ENCODE data around the gene GSS.
"Not testable (repeated sequence)": the region's sequence is repeated elsewhere in the genome, so short reads cannot be mapped to it uniquely, and the experiment has no call there.

GSS gene

GRCh38 chr20:34892671-34893070 is 62.9 kb downstream of the GSS start:
- peaks cover 0 to 12% (median 3%) of the 10 kb centered on the region in 5 donors for H3K36me3 ChIP-seq (ENCODE audit: control insufficient read depth in 5 of 5, insufficient read depth in 5 of 5, low read length in 5 of 5)
- no peak overlapping the region for H3K4me3 ChIP-seq (ENCODE audit: low read depth in 1 of 5, low read length in 5 of 5)
- peaks cover 0 to 55% (median 28%) of the 10 kb centered on the region in 5 donors for H3K4me1 ChIP-seq (ENCODE audit: control insufficient read depth in 5 of 5, insufficient read depth in 5 of 5, low read length in 5 of 5)
- H3K9ac ChIP-seq (ENCODE audit: low read length in 5 of 5), result peak overlapping the region in 2 of 5 donors; percentile 30 to 46
- no peaks in the 10 kb centered on the region for H3K27me3 ChIP-seq (ENCODE audit: control insufficient read depth in 5 of 5, insufficient read depth in 4 of 5, low read length in 5 of 5)
- peak overlapping the region; percentile 86 for H3K27ac ChIP-seq (ENCODE audit: low read depth, low read length)
- no peaks in the 10 kb centered on the region for H3K9me3 ChIP-seq (ENCODE audit: control insufficient read depth in 5 of 5, low read length in 5 of 5)

GRCh38 chr20:34891166-34892062 is 64.2 kb downstream of the GSS start:
- H3K36me3 ChIP-seq (ENCODE audit: control insufficient read depth in 5 of 5, insufficient read depth in 5 of 5, low read length in 5 of 5), result peaks cover 0 to 18% (median 3%) of the 10 kb centered on the region in 5 donors
- H3K27me3 ChIP-seq (ENCODE audit: control insufficient read depth in 5 of 5, insufficient read depth in 4 of 5, low read length in 5 of 5), result no peaks in the 10 kb centered on the region
- no peak overlapping the region for H3K9ac ChIP-seq (ENCODE audit: low read length in 5 of 5)
- H3K4me3 ChIP-seq (ENCODE audit: low read depth in 1 of 5, low read length in 5 of 5), result no peak overlapping the region
- peak overlapping the region; percentile 86 for H3K27ac ChIP-seq (ENCODE audit: low read depth, low read length)
- H3K9me3 ChIP-seq (ENCODE audit: control insufficient read depth in 5 of 5, low read length in 5 of 5), result no peaks in the 10 kb centered on the region
- H3K4me1 ChIP-seq (ENCODE audit: control insufficient read depth in 5 of 5, insufficient read depth in 5 of 5, low read length in 5 of 5), result peaks cover 0 to 55% (median 28%) of the 10 kb centered on the region in 5 donors

- no peak overlapping the region for H3K4me3 ChIP-seq (ENCODE audit: low read depth in 1 of 5, low read length in 5 of 5)
- no peak overlapping the region for H3K9ac ChIP-seq (ENCODE audit: low read length in 5 of 5)
- H3K36me3 ChIP-seq (ENCODE audit: control insufficient read depth in 5 of 5, insufficient read depth in 5 of 5, low read length in 5 of 5), result peaks cover 12 to 32% (median 18%) of the 10 kb centered on the region in 5 donors
- H3K27ac ChIP-seq (ENCODE audit: low read depth, low read length), result peak overlapping the region; percentile 38
- no peaks in the 10 kb centered on the region for H3K9me3 ChIP-seq (ENCODE audit: control insufficient read depth in 5 of 5, low read length in 5 of 5)
- no peaks in the 10 kb centered on the region for H3K27me3 ChIP-seq (ENCODE audit: control insufficient read depth in 5 of 5, insufficient read depth in 4 of 5, low read length in 5 of 5)
- peaks cover 0 to 58% (median 22%) of the 10 kb centered on the region in 5 donors for H3K4me1 ChIP-seq (ENCODE audit: control insufficient read depth in 5 of 5, insufficient read depth in 5 of 5, low read length in 5 of 5)
Observed at GRCh38 chr20:34888468-34888867, 67.1 kb downstream of the GSS start.

- Histone ChIP-seq H3K36me3 (ENCODE audit: control insufficient read depth in 5 of 5, insufficient read depth in 5 of 5, low read length in 5 of 5) (peaks cover 20 to 39% (median 27%) of the 10 kb centered on the region in 5 donors), H3K4me3 (ENCODE audit: low read depth in 1 of 5, low read length in 5 of 5) (no peak overlapping the region), H3K9me3 (ENCODE audit: control insufficient read depth in 5 of 5, low read length in 5 of 5) (no peaks in the 10 kb centered on the region), H3K27ac (ENCODE audit: low read depth, low read length) (peak overlapping the region; percentile 33), H3K9ac (ENCODE audit: low read length in 5 of 5) (no peak overlapping the region), H3K4me1 (ENCODE audit: control insufficient read depth in 5 of 5, insufficient read depth in 5 of 5, low read length in 5 of 5) (peaks cover 0 to 60% (median 20%) of the 10 kb centered on the region in 5 donors), H3K27me3 (ENCODE audit: control insufficient read depth in 5 of 5, insufficient read depth in 4 of 5, low read length in 5 of 5) (no peaks in the 10 kb centered on the region)
Observed at GRCh38 chr20:34887023-34887422, 68.6 kb downstream of the GSS start.

- Histone ChIP-seq H3K4me3 (ENCODE audit: low read depth in 1 of 5, low read length in 5 of 5) (no peak overlapping the region), H3K27me3 (ENCODE audit: control insufficient read depth in 5 of 5, insufficient read depth in 4 of 5, low read length in 5 of 5) (no peaks in the 10 kb centered on the region), H3K27ac (ENCODE audit: low read depth, low read length) (no peak overlapping the region), H3K9me3 (ENCODE audit: control insufficient read depth in 5 of 5, low read length in 5 of 5) (no peaks in the 10 kb centered on the region), H3K9ac (ENCODE audit: low read length in 5 of 5) (no peak overlapping the region), H3K36me3 (ENCODE audit: control insufficient read depth in 5 of 5, insufficient read depth in 5 of 5, low read length in 5 of 5) (peaks cover 20 to 33% (median 27%) of the 10 kb centered on the region in 5 donors), H3K4me1 (ENCODE audit: control insufficient read depth in 5 of 5, insufficient read depth in 5 of 5, low read length in 5 of 5) (peaks cover 0 to 61% (median 14%) of the 10 kb centered on the region in 5 donors)
Observed at GRCh38 chr20:34886122-34886521, 69.5 kb downstream of the GSS start.

GRCh38 chr20:34884260-34884659 is 71.3 kb downstream of the GSS start:
- peak overlapping the region; percentile 65 for H3K27ac ChIP-seq (ENCODE audit: low read depth, low read length)
- H3K9me3 ChIP-seq (ENCODE audit: control insufficient read depth in 5 of 5, low read length in 5 of 5), result no peaks in the 10 kb centered on the region
- H3K9ac ChIP-seq (ENCODE audit: low read length in 5 of 5), result no peak overlapping the region
- no peaks in the 10 kb centered on the region for H3K27me3 ChIP-seq (ENCODE audit: control insufficient read depth in 5 of 5, insufficient read depth in 4 of 5, low read length in 5 of 5)
- H3K36me3 ChIP-seq (ENCODE audit: control insufficient read depth in 5 of 5, insufficient read depth in 5 of 5, low read length in 5 of 5), result peaks cover 20 to 30% (median 24%) of the 10 kb centered on the region in 5 donors
- peaks cover 0 to 70% (median 24%) of the 10 kb centered on the region in 5 donors for H3K4me1 ChIP-seq (ENCODE audit: control insufficient read depth in 5 of 5, insufficient read depth in 5 of 5, low read length in 5 of 5)
- H3K4me3 ChIP-seq (ENCODE audit: low read depth in 1 of 5, low read length in 5 of 5), result no peak overlapping the region

GRCh38 chr20:34883809-34884208 is 71.8 kb downstream of the GSS start:
- peaks cover 20 to 30% (median 24%) of the 10 kb centered on the region in 5 donors for H3K36me3 ChIP-seq (ENCODE audit: control insufficient read depth in 5 of 5, insufficient read depth in 5 of 5, low read length in 5 of 5)
- H3K27me3 ChIP-seq (ENCODE audit: control insufficient read depth in 5 of 5, insufficient read depth in 4 of 5, low read length in 5 of 5), result no peaks in the 10 kb centered on the region
- H3K27ac ChIP-seq (ENCODE audit: low read depth, low read length), result peak overlapping the region; percentile 65

GRCh38 chr20:34883087-34883688 is 72.4 kb downstream of the GSS start:
- peaks cover 20 to 30% (median 24%) of the 10 kb centered on the region in 5 donors for H3K36me3 ChIP-seq (ENCODE audit: control insufficient read depth in 5 of 5, insufficient read depth in 5 of 5, low read length in 5 of 5)
- peaks cover 0 to 76% (median 31%) of the 10 kb centered on the region in 5 donors for H3K4me1 ChIP-seq (ENCODE audit: control insufficient read depth in 5 of 5, insufficient read depth in 5 of 5, low read length in 5 of 5)
- no peaks in the 10 kb centered on the region for H3K27me3 ChIP-seq (ENCODE audit: control insufficient read depth in 5 of 5, insufficient read depth in 4 of 5, low read length in 5 of 5)
- H3K4me3 ChIP-seq (ENCODE audit: low read depth in 1 of 5, low read length in 5 of 5), result peak overlapping the region in 1 of 5 donors; percentile 3
- H3K27ac ChIP-seq (ENCODE audit: low read depth, low read length), result peak overlapping the region; percentile 65
- peak overlapping the region in 1 of 5 donors; percentile 33 for H3K9ac ChIP-seq (ENCODE audit: low read length in 5 of 5)
- no peaks in the 10 kb centered on the region for H3K9me3 ChIP-seq (ENCODE audit: control insufficient read depth in 5 of 5, low read length in 5 of 5)

More at GRCh38 chr20:34883809-34884208, 71.8 kb downstream of the GSS start:
- Histone ChIP-seq H3K4me3 (ENCODE audit: low read depth in 1 of 5, low read length in 5 of 5) (no peak overlapping the region), H3K4me1 (ENCODE audit: control insufficient read depth in 5 of 5, insufficient read depth in 5 of 5, low read length in 5 of 5) (peaks cover 0 to 72% (median 26%) of the 10 kb centered on the region in 5 donors), H3K9ac (ENCODE audit: low read length in 5 of 5) (peak overlapping the region in 1 of 5 donors; percentile 33), H3K9me3 (ENCODE audit: control insufficient read depth in 5 of 5, low read length in 5 of 5) (no peaks in the 10 kb centered on the region)

GRCh38 chr20:34881689-34882088 is 73.9 kb downstream of the GSS start:
- Histone ChIP-seq H3K9me3 (ENCODE audit: control insufficient read depth in 5 of 5, low read length in 5 of 5) (no peaks in the 10 kb centered on the region), H3K27ac (ENCODE audit: low read depth, low read length) (peak overlapping the region; percentile 88), H3K9ac (ENCODE audit: low read length in 5 of 5) (peak overlapping the region in 1 of 5 donors; percentile 42), H3K27me3 (ENCODE audit: control insufficient read depth in 5 of 5, insufficient read depth in 4 of 5, low read length in 5 of 5) (no peaks in the 10 kb centered on the region), H3K36me3 (ENCODE audit: control insufficient read depth in 5 of 5, insufficient read depth in 5 of 5, low read length in 5 of 5) (peaks cover 18 to 27% (median 24%) of the 10 kb centered on the region in 5 donors), H3K4me1 (ENCODE audit: control insufficient read depth in 5 of 5, insufficient read depth in 5 of 5, low read length in 5 of 5) (peaks cover 0 to 75% (median 42%) of the 10 kb centered on the region in 5 donors), H3K4me3 (ENCODE audit: low read depth in 1 of 5, low read length in 5 of 5) (no peak overlapping the region)

GRCh38 chr20:34880971-34881370 is 74.6 kb downstream of the GSS start:
- Histone ChIP-seq H3K36me3 (ENCODE audit: control insufficient read depth in 5 of 5, insufficient read depth in 5 of 5, low read length in 5 of 5) (peaks cover 16 to 27% (median 24%) of the 10 kb centered on the region in 5 donors), H3K27ac (ENCODE audit: low read depth, low read length) (peak overlapping the region; percentile 88), H3K9ac (ENCODE audit: low read length in 5 of 5) (peak overlapping the region in 1 of 5 donors; percentile 73), H3K4me1 (ENCODE audit: control insufficient read depth in 5 of 5, insufficient read depth in 5 of 5, low read length in 5 of 5) (peaks cover 0 to 75% (median 45%) of the 10 kb centered on the region in 5 donors)
- not testable (repeated sequence) for H3K9me3 ChIP-seq (ENCODE audit: control insufficient read depth in 5 of 5, low read length in 5 of 5); H3K4me3 ChIP-seq (ENCODE audit: low read depth in 1 of 5, low read length in 5 of 5); H3K27me3 ChIP-seq (ENCODE audit: control insufficient read depth in 5 of 5, insufficient read depth in 4 of 5, low read length in 5 of 5)

Measured in subcutaneous abdominal adipose tissue (tissue), 5 donors.